KOPT-K1 (cell line): Measurements from ENCODE around the gene ERC1.
"Not testable (repeated sequence)": the region's sequence is repeated elsewhere in the genome, so short reads cannot be mapped to it uniquely, and the experiment has no call there.

Source experiments
- H3K27ac ChIP-seq: fragments of 200-600 bp; sonication (generic); 2 replicates; pipeline ENCODE4 v1.5.1; 2016; ENCODE audit warnings: antibody characterized with exemption, mild to moderate bottlenecking, low read depth, low read length; ENCODE audit not compliant: poor library complexity, severe bottlenecking
- H3K36me3 ChIP-seq: fragments of 200-600 bp; sonication (generic); 2 replicates; pipeline ENCODE4 v1.5.1; 2017; ENCODE audit warnings: antibody characterized with exemption, mild to moderate bottlenecking, low read length, moderate library complexity; ENCODE audit not compliant: insufficient read depth
- H3K9me3 ChIP-seq: fragments of 200-600 bp; sonication (generic); 2 replicates; pipeline ENCODE4 v1.5.1; 2017; ENCODE audit warnings: antibody characterized with exemption, low read length, mild to moderate bottlenecking; ENCODE audit not compliant: insufficient read depth, poor library complexity, severe bottlenecking

ERC1 gene

GRCh38 chr12:1185460-1186182 is 194.6 kb downstream of the ERC1 start:
- H3K27ac ChIP-seq = no peak overlapping the region
- no peaks in the 10 kb centered on the region for H3K9me3 ChIP-seq
- H3K36me3 ChIP-seq = no peaks in the 10 kb centered on the region

- no peaks in the 10 kb centered on the region for H3K36me3 ChIP-seq
- no peak overlapping the region for H3K27ac ChIP-seq
- H3K9me3 ChIP-seq = no peaks in the 10 kb centered on the region
Observed at GRCh38 chr12:1186298-1186697, 195.3 kb downstream of the ERC1 start.

GRCh38 chr12:1188016-1188415 is 197.0 kb downstream of the ERC1 start:
- H3K9me3 ChIP-seq = no peaks in the 10 kb centered on the region
- H3K27ac ChIP-seq = no peak overlapping the region
- no peaks in the 10 kb centered on the region for H3K36me3 ChIP-seq

GRCh38 chr12:1189163-1189562 is 198.1 kb downstream of the ERC1 start:
- Histone ChIP-seq H3K27ac (no peak overlapping the region), H3K9me3 (no peaks in the 10 kb centered on the region), H3K36me3 (no peaks in the 10 kb centered on the region)

- H3K9me3 ChIP-seq = peaks cover 16% of the 10 kb centered on the region
- no peak overlapping the region for H3K27ac ChIP-seq
- H3K36me3 ChIP-seq = no peaks in the 10 kb centered on the region; the same call in 1 of the 2 replicates
Observed at GRCh38 chr12:1195513-1195912, 204.5 kb downstream of the ERC1 start.

- Histone ChIP-seq H3K9me3 (peaks cover 16% of the 10 kb centered on the region), H3K36me3 (no peaks in the 10 kb centered on the region; the same call in 1 of the 2 replicates), H3K27ac (no peak overlapping the region)
Observed at GRCh38 chr12:1197264-1198018, 206.4 kb downstream of the ERC1 start.

- peaks cover 16% of the 10 kb centered on the region for H3K9me3 ChIP-seq
- H3K36me3 ChIP-seq, H3K27ac ChIP-seq: not testable (repeated sequence)
Observed at GRCh38 chr12:1198854-1199253, 207.8 kb downstream of the ERC1 start.

- Histone ChIP-seq H3K36me3 (no peaks in the 10 kb centered on the region; the same call in 1 of the 2 replicates), H3K9me3 (peaks cover 16% of the 10 kb centered on the region), H3K27ac (no peak overlapping the region)
Observed at GRCh38 chr12:1199700-1200099, 208.7 kb downstream of the ERC1 start.

- H3K9me3 ChIP-seq = peaks cover 16% of the 10 kb centered on the region
- no peaks in the 10 kb centered on the region; the same call in 1 of the 2 replicates for H3K36me3 ChIP-seq
- H3K27ac ChIP-seq = no peak overlapping the region
Observed at GRCh38 chr12:1201030-1201429, 210.0 kb downstream of the ERC1 start.

- peaks cover 16% of the 10 kb centered on the region for H3K9me3 ChIP-seq
- H3K27ac ChIP-seq = no peak overlapping the region
- no peaks in the 10 kb centered on the region; the same call in 1 of the 2 replicates for H3K36me3 ChIP-seq
Observed at GRCh38 chr12:1201886-1202285, 210.9 kb downstream of the ERC1 start.

GRCh38 chr12:1203735-1204019 is 212.7 kb downstream of the ERC1 start:
- no peak overlapping the region for H3K27ac ChIP-seq

GRCh38 chr12:1204581-1205121 is 213.6 kb downstream of the ERC1 start:
- Histone ChIP-seq H3K27ac (peak overlapping the region; percentile 61), H3K36me3 (no peaks in the 10 kb centered on the region), H3K9me3 (no peaks in the 10 kb centered on the region)

More at GRCh38 chr12:1203735-1204019, 212.7 kb downstream of the ERC1 start:
- H3K9me3 ChIP-seq = peaks cover 6% of the 10 kb centered on the region
- no peaks in the 10 kb centered on the region; the same call in 1 of the 2 replicates for H3K36me3 ChIP-seq

- no peaks in the 10 kb centered on the region for H3K9me3 ChIP-seq
- no peak overlapping the region for H3K27ac ChIP-seq
- H3K36me3 ChIP-seq = no peaks in the 10 kb centered on the region
Observed at GRCh38 chr12:1205512-1206060, 214.6 kb downstream of the ERC1 start.

GRCh38 chr12:1206118-1206734 is 215.2 kb downstream of the ERC1 start:
- no peaks in the 10 kb centered on the region for H3K36me3 ChIP-seq
- H3K27ac ChIP-seq = no peak overlapping the region
- no peaks in the 10 kb centered on the region for H3K9me3 ChIP-seq

- no peaks in the 10 kb centered on the region for H3K36me3 ChIP-seq
- no peaks in the 10 kb centered on the region for H3K9me3 ChIP-seq
- H3K27ac ChIP-seq = no peak overlapping the region
Observed at GRCh38 chr12:1207276-1207675, 216.3 kb downstream of the ERC1 start.
